ENCODE data around the gene ANXA10.
"Not testable (repeated sequence)": the region's sequence is repeated elsewhere in the genome, so short reads cannot be mapped to it uniquely, and the experiment has no call there.

The ANXA10 gene

DNA sequence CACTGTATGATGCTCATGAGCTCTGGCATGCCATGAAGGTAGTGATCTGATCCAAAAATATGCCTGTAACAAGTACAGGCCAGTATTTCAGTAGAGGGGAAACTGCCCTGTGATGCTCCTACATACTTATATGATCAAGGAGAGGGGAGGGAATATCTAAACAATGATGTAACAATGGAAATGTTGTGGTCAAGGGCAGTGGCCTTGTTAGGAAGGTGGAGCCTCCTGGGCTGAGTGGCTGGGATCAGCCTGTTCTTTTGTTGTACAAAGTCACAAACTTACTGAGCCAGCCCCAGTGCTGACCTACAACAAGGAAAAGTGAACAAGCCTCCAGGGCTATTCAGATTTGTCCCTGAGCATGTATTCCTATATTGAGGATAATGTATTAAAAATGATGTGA, 70.3 kb downstream of the ANXA10 start:
- no peak for DNase-seq (ENCODE audit: low read depth)

DNA sequence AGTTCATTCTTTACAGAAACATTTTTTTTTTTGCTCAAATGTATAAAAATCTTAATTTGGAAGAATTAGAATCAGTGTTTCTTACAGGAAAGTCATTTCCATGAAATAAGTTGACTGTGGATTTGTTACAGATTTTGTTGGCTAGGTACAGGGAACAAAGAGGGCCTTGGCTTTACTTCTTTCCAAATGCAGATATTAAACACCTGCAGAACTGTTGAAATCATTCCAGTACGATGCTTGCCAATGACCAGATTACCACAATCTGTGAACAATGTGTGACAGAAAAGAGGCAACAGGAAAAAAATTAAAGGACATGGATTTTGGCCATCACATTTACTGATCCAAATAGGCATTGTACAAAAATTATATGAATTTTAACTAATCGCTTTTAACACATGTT, 70.8 kb downstream of the ANXA10 start:
- no peak for DNase-seq (ENCODE audit: low read depth)

DNA sequence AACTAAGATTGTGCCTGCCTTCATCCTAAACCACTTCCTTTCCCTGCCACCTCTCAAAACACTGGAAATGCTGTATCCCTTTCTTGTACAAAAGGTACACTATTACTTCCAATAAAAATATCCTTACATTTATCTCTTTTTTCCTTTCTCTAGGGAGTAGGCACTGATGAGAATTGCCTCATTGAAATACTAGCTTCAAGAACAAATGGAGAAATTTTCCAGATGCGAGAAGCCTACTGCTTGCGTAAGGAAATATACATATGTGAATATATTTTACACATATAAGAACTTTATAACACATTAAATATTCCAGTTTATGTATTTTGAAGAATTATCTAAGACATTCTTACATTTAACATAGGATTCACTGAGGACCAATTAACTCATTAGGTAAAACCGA, 71.7 kb downstream of the ANXA10 start:
- no peak for DNase-seq (ENCODE audit: low read depth)

DNA sequence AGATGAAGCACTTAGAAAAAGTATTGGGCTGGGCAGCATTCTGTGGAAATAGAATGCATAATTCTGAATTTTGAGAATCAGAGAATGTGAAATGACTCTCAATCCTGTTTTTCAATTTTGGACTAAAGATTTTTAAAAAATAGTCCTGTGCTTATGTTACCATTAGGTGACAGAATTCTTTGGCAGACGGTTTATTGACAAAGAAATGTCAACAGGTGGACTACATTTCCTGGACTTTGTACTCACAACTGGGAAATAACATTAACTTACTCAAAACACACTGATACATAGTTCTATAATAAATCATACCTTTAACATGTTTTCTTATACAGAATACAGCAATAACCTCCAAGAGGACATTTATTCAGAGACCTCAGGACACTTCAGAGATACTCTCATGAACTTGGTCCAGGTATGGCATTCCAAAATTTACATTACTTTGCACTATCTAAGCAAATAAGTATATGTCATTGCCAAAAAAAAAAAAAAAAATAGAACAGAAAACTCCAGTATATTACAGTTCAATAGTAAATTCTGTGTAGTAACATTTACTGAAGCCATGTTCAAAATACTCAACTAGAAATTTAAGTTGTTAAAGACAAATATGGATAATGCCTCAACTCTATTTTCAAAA, 72.7 kb downstream of the ANXA10 start:
- DNase-seq (ENCODE audit: low read depth): no peak

DNA sequence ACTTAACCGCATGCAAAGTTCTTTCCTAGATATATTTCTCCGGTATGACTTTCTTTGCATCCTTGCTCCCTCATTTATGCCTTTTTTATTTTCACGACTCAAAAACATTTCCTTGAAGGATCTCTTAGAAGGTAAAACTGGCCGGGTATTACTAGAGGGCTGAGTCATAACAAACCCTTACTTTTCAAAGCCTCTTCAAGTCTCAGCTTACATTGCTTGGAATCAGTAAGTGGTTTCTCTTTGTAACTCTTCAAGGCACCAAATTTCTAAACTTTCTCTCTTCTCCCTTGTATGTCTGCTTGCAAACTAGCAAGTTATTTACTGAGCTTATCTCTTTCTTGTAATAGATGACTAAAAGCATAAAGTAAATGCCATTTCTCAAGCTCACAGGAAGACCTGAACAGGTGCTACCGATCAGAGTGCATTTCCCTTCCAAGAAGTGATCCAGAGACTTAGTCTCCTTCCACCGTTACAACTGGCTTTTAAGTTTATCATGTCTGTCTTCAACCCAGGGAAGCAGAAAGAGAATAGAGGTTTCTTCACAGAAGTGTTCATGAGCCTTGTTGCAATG, 75.5 kb downstream of the ANXA10 start:
- DNase-seq (ENCODE audit: low read depth): no peak

DNA sequence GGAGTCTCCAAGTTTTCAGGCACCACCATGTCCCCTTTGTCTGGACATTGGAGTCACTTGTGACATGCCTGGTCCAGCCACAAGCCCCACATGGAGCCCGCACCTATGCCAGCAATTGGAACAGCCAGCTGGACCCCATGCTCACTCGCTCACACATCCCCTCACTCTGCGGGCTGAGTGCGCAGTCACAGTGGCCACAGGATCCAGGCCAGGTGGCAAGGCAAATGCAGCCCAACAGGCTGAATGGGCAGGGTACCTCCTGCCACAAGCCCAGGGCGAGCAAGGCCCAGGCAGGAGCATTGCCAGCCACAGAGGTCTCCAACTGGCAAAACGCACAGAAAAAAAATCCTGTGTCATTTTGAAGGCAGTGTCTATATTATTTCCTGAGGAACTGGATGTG, 82.0 kb downstream of the ANXA10 start:
- DNase-seq (ENCODE audit: low read depth): no peak

DNA sequence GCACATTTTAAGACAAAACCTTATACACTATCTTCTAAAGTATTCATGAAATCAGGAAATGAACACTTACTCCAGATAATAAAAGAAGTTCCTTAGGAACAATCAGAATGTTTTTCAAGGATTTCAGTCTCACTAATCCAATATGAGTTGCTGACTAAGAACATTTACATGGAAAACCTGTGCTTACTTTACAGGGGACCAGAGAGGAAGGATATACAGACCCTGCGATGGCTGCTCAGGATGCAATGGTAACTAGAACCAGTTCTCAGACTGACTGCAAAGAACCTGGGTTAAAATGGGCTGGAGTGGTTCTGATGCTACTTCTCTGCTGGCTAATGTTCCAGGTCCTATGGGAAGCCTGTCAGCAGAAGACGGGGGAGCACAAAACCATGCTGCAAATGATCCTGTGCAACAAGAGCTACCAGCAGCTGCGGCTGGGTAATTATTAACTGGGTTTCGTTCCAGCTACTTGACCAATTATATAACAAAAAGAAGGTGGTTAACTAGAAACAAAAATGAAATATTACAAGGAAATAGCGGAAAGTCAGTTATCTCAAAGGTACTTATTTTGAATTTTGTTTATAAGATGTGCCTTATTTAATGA, 85.3 kb downstream of the ANXA10 start:
- DNase-seq (ENCODE audit: low read depth): no peak

DNA sequence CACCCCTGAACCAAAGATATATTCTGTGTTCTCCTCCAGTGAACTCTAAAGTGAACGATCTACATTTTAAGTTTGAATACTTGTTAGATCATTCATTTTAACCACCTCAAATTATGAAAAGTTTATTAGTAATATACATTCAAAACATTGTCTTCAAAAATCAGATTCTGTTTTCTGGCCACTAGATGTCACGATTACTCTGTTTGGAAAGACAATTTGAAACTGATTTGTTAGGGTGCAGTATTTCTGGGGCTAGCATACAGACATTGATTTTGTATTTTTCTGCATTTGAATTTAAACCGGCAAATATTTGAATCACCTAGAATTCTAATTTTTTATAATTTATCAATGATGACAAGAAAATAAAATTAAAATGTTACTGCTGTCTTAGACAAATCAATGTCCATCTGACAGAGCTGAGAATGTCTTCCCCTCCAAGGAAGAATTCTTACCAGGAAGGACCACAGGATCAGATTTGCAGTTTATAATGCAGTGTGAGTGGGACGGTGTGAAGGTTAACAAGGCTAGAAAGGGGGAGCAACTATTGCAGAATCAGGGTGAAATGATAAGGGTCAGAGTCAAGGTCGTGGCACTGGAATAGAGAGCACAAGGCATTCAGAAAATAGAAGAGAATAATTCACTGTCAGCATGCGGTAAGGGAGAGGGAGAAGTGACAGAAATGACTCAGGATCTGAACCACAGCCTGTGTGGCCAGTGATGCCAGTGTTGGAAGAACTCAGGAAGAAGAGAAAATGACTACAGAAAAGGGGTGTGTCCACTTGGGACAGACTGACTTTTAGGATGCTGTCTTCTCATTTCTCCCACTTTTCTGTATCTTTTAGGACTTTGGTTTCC, 91.6 kb downstream of the ANXA10 start:
- no peak for DNase-seq (ENCODE audit: low read depth)

DNA sequence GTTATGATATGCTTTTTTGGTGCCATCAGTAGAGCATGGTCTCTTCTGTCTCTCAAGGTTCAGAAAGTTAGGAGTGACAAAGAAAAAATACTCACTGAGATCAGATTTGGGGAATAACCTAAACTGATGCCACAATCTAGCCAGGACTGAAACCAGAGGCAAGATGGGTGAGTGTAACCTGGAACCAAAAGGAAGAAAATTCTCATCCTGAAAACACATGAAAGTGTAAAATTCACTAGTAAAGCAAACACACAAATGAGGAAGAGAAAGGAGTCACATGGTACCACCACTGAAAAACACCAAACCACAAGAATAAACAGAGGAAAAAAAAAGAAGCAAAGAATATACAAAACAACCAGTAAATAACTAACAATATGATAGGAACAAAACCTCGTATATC, 96.4 kb downstream of the ANXA10 start:
- no peak for DNase-seq (ENCODE audit: low read depth)

DNA sequence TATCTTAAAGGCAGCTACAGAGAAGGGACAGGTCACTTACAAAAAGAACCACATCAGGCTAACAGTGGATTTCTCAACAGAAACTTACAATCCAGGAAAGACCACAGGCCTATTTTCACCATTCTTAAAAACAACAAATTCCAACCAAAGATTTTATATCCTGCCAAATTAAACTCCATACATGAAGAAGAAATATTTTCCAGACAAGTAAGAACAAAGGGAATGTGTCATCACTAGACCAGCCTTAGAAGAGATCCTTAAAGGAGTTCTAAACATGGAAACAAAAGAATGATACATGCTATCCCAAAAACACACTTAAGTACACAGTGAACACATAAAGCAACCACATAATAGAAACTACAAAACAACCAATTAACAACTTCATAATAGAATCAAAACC, 105.6 kb downstream of the ANXA10 start:
- DNase-seq (ENCODE audit: low read depth): no peak

DNA sequence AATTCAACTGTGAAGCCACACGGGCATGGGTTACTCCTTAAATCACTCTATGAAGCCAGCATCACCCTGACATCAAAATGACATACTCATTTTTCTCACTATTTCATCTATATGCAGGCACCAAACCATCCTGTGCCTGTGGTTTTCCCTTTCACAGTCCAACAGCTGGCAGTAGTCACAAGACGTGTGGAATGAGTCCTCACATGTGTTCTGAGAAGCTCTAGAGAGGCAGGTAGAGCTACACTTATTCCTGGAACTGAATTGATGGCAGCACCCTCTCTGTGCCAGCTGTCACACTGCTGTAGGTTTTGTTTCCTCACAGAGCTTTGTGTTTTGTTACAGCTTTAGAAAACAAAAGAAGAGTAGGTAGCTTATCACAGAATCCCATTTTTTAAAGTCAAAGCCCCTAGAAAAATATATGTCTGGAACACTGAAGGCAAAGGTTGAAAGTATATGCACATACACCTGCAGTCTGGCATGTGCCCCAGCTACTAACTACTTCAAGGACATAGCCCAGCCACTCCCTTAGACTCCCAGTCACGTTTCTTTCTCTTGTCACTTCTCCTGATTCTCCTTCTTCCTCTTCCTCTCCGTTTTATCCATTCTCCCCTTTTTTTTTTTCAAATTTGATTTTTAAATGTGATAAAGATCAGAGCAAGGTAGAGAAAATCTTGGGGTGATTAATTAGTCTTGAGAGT, 107.1 kb downstream of the ANXA10 start:
- no peak for DNase-seq (ENCODE audit: low read depth)

DNA sequence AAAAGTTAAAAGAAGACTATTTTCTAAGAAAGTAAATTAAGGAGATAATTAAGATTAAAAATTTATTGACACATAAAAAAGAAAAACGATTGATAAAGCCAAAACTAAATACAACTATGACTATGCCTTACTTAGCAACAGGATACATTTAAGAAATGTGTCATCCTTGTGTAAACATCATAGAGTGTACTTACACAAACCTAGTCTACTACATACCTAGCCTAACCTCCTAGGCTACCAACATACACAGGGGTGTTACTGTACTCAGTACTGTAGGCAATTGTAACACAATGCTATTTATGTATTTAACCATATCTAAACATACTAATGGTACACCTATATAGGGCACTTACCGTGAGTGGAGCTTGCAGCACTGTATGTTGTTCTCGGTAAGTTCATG, 108.3 kb downstream of the ANXA10 start:
- no peak for DNase-seq (ENCODE audit: low read depth)

DNA sequence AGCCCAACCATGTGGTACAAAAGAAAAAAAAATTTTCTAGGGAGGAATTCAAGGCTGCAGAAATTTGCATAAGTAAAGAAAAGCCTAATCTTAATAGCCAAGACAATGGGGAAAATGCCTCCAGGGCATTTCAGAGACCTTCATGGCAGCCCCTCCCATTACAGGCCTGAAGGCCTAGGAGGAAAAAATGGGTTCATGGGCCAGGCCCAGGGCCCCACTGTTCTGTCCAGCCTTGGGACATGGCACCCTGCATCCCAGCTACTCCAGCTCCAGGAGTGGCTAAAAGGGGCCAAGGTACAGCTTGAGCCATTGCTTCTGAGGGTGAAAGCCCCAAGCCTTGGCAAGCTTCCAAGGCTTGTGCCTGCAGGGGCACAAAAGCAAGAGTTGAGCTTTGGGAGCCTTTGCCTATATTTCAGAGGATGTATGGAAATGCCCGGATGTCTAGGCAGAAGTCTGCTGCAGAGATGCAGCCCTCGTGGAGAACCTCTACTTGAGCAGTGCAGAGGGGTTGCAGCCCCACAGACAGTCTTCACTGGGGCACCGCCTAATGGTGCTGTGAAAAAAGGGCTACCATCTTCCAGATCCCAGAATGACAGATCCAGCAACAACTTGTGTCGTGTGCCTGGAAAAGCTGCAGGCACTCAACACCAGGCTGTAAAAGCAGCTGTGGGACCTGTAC, 111.0 kb downstream of the ANXA10 start:
- no peak for DNase-seq (ENCODE audit: low read depth)

DNA sequence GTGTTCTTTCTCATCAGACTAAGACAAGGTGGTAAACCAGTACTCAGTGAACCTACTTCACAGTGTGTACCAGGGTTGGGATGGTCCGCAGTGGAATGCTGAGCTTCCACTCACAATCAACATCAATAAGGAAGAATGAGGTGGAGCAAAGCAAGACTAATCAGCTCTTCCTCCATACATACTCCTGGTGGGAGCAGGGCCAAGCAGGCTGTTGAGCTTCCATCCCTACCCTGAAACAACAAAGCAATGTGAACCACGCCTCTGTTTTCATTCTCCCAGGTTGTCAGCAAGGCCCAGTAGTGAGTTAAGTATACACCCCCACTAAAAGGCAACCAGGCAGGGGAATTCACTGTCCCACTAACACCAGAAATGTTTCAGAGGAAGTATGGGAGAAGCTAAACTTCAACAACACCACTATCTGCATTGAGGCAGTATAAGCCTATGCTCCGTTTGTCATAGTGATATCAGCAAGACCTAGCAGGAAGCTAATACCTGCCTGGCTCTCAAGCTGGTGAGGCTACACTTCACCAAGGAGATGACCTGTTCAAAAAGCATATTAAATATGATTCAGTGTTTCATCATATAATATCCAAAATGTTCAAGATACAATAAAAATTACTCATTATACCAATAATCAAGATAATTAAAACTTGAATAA, 116.7 kb downstream of the ANXA10 start:
- DNase-seq (ENCODE audit: low read depth): no peak

DNA sequence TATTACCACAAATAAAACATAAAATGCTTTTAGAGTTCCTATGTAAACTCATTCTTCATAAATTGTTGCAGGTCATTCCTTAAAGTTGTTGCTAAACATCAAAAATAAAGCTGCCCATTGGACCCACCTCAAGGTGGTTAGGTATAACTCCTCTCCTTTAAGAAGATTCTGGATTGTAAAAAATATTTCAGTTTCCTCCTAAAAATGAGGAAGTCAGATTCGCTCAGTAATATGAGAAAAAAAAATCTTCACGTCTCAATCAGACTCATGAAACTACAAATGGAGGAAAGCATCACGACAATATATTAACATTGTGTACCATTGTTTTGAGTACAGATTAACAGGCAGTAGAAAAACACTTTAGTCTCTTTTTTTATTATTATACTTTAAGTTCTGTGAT, 120.3 kb downstream of the ANXA10 start:
- no peak for DNase-seq (ENCODE audit: low read depth)

DNA sequence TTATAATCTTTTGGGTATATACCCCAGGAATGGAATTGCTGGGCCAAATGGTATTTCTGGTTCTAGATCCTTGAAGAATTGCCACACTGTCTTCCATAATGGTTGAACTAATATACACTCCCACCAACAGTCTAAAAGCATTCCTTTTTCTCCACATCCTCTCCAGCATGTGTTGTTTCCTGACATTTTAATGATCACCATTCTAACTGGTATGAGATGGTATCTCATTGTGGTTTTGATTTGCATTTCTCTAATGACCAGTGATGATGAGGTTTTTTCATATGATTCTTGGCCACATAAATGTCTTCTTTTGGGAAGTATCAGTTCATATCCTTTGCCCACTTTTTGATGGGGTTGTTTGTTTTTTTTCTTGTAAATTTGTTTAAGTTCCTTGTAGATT, 121.2 kb downstream of the ANXA10 start:
- DNase-seq (ENCODE audit: low read depth): not testable (repeated sequence)

DNA sequence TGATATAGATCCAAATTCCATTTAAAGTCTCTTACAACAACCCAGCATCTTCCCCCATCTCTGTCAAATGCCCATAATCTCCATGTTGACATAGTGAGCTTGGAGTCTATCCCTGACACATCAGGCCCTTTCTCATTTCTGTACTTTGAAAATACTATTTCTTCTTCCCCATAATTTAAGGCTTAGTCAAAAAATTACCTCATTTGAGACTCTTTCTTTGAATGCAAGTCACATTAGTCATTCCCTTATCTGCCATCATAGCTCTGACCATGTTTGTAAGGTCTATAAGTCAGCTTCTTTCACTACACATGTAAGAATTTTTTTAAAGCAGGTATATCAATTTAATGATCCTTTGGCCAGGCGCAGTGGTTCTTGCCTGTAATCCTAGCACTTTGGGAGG, 126.3 kb downstream of the ANXA10 start:
- DNase-seq (ENCODE audit: low read depth): no peak

DNA sequence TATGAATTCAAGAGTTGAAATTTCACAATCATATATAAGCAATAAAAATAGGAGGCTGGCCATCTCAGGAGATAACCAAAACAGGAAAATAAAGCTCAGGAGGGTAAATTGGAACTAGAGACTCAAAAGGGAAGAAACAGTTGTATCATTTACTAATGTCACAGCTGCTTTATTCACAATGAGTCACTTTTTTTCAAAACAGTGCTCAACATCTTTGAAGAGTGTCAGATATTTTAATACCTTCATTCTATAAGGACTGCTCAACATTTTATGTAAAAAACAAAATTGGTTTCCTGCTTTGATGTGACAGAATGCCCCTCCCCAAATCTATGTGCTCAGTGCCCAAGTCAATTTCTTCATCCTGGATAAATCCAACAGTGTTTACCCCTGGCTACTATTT, 128.6 kb downstream of the ANXA10 start:
- DNase-seq (ENCODE audit: low read depth): no peak

DNA sequence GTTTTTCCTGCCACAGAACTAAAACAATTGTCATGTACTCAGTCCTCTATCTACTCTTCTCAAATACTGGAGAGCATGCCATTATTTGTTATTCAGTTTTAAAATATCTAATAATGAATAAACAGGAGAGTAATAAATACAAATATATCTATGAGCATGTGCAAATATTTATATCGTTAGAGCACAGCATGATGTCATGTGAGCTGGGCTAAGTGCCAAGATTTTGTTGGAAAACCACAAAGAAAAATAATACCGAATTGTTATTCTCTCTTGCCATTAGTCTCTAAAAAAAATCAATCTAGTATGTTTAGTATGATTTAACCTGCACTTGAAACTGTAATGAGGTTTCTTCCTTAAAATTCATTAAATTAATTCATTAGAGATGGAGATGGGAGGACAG, 129.0 kb downstream of the ANXA10 start:
- DNase-seq (ENCODE audit: low read depth): no peak

Data from activated T-cell treated with anti-CD3 and anti-CD28 coated beads for 1 hour (primary cell).